ENCODE measurements around the gene AMZ1.

AMZ1 gene

GRCh38 chr7:2710901-2711551 is 23.0 kb downstream of the AMZ1 start:
- no peak overlapping the region for H2BK12ac ChIP-seq (ENCODE audit: low read length)
- no peak overlapping the region for H4K12ac ChIP-seq (ENCODE audit: low read depth, low read length)
- H3K4me3 ChIP-seq (ENCODE audit: low read depth, low read length): no peak overlapping the region
- H2BK5ac ChIP-seq (ENCODE audit: low read depth, low read length, poor library complexity): no peak overlapping the region
- DNase-seq: no peak
- peaks cover 23 to 25% of the 10 kb centered on the region in 2 experiments for H3K4me1 ChIP-seq (ENCODE audit: control insufficient read depth in 1 of 2, insufficient read depth in 2 of 2, low read length in 2 of 2)
- WGBS (ENCODE audit: extremely low coverage, insufficient coverage, insufficient read length): no CpG with 5 or more reads among the region's 4 CpGs
- no peak overlapping the region for H4K91ac ChIP-seq (ENCODE audit: low read depth, low read length)
- H3K9ac ChIP-seq (ENCODE audit: low read length): no peak overlapping the region
- H3K4ac ChIP-seq (ENCODE audit: low read depth, low read length): no peak overlapping the region
- no peak overlapping the region for H3K4me2 ChIP-seq (ENCODE audit: low read length)
- no peak overlapping the region for H2AFZ ChIP-seq (ENCODE audit: insufficient read depth, low read length, poor library complexity)
- H3K9me3 ChIP-seq (ENCODE audit: insufficient read depth, low read depth, low read length): no peaks in the 10 kb centered on the region
- H3K79me1 ChIP-seq (ENCODE audit: low read length): peaks cover 9% of the 10 kb centered on the region
- H3K27me3 ChIP-seq (ENCODE audit: insufficient read depth, low read length): no peaks in the 10 kb centered on the region
- no peak overlapping the region for H3K23ac ChIP-seq (ENCODE audit: low read length)
- H2BK120ac ChIP-seq (ENCODE audit: insufficient read depth, low read length, poor library complexity): no peak overlapping the region
- H3K18ac ChIP-seq (ENCODE audit: low read length): no peak overlapping the region
- H2AK5ac ChIP-seq (ENCODE audit: low read length): no peak overlapping the region
- H3K79me2 ChIP-seq (ENCODE audit: control insufficient read depth, insufficient read depth, low read length, poor library complexity): no peaks in the 10 kb centered on the region
- H3K27ac ChIP-seq (ENCODE audit: low read depth, low read length): no peak overlapping the region
- H4K8ac ChIP-seq (ENCODE audit: low read depth, low read length): no peak overlapping the region
- H3K36me3 ChIP-seq (ENCODE audit: control insufficient read depth in 1 of 2, insufficient read depth in 2 of 2, low read length in 2 of 2): peaks cover 54 to 56% of the 10 kb centered on the region in 2 experiments
- no peak overlapping the region for H3K14ac ChIP-seq (ENCODE audit: low read length)

DNA sequence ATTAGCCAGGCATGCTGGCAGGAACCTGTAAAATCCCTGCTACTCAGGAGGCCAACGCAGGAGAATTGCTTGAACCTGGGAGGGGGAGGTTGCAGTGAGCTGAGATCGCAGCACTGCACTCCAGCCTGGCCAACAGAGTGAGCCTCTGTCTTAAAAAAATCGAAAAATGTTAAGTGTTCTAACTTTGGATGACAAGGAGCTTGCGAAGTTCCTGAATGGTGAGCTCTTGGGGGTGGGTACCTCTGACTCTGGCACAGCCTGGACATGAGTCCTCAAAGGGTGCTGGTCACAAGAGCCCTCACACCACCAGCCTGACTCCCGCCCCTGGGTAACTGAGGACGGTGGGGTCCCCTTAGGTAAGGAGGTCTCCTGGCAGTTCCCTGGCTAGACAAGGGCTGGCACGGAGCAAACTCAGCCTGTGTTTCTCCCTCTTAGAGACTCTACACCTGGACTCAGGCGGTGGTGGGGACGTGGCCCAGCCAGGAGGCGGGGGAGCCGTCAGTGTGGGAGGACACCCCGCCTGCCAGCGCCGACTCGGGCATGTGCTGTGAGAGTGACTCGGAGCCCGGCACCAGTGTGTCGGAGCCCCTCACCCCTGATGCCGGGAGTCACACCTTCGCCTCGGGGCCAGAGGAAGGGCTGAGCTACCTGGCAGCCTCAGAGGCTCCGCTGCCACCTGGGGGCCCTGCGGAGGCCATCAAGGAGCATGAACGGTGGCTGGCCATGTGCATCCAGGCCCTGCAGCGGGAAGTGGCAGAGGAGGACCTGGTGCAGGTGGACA is 24.1 kb downstream of the AMZ1 start:
- Histone ChIP-seq H3K27me3 (ENCODE audit: insufficient read depth, low read length) (no peaks in the 10 kb centered on the region), H3K18ac (ENCODE audit: low read length) (no peak overlapping the region), H3K79me2 (ENCODE audit: control insufficient read depth, insufficient read depth, low read length, poor library complexity) (no peaks in the 10 kb centered on the region), H3K27ac (ENCODE audit: low read depth, low read length) (no peak overlapping the region), H2BK5ac (ENCODE audit: low read depth, low read length, poor library complexity) (no peak overlapping the region), H3K4me2 (ENCODE audit: low read length) (no peak overlapping the region), H2BK120ac (ENCODE audit: insufficient read depth, low read length, poor library complexity) (no peak overlapping the region), H3K9me3 (ENCODE audit: insufficient read depth, low read depth, low read length) (no peaks in the 10 kb centered on the region), H4K91ac (ENCODE audit: low read depth, low read length) (no peak overlapping the region), H3K36me3 (ENCODE audit: control insufficient read depth in 1 of 2, insufficient read depth in 2 of 2, low read length in 2 of 2) (peaks cover 62 to 64% of the 10 kb centered on the region in 2 experiments), H3K4ac (ENCODE audit: low read depth, low read length) (no peak overlapping the region), H4K12ac (ENCODE audit: low read depth, low read length) (no peak overlapping the region), H3K23ac (ENCODE audit: low read length) (no peak overlapping the region), H3K14ac (ENCODE audit: low read length) (no peak overlapping the region), H3K4me3 (ENCODE audit: low read depth, low read length) (no peak overlapping the region), H4K8ac (ENCODE audit: low read depth, low read length) (no peak overlapping the region), H3K9ac (ENCODE audit: low read length) (no peak overlapping the region), H2AFZ (ENCODE audit: insufficient read depth, low read length, poor library complexity) (no peak overlapping the region), H2AK5ac (ENCODE audit: low read length) (no peak overlapping the region), H3K4me1 (ENCODE audit: control insufficient read depth in 1 of 2, insufficient read depth in 2 of 2, low read length in 2 of 2) (peaks cover 33% of the 10 kb centered on the region in 2 experiments), H2BK12ac (ENCODE audit: low read length) (no peak overlapping the region), H3K79me1 (ENCODE audit: low read length) (peaks cover 9% of the 10 kb centered on the region)
- no CpG with 5 or more reads among the region's 25 CpGs for WGBS (ENCODE audit: extremely low coverage, insufficient coverage, insufficient read length)
- peak in 1 of 2 donors; percentile 69 for DNase-seq

DNA sequence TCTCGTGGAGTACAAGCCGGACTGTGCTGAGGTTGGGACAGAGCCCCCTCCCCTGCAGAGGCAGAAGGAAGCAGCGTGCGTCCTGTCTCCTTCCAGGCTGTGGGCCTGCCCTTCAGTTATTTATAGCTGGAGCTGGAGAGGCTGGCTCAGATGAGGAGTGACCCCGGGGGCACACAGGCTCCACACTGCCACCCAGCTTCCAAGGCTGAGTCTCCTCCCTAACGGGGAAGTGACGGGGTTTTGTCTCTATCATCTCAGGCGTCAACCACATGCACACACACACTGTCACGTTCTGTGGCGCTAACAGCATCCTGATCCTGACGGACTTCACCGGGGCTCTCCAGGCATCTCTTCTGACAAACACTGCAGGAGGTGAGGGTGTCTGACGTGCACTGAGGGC is 25.4 kb downstream of the AMZ1 start:
- H3K27me3 ChIP-seq (ENCODE audit: insufficient read depth, low read length): no peaks in the 10 kb centered on the region
- no peak overlapping the region for H3K4me3 ChIP-seq (ENCODE audit: low read depth, low read length)
- H3K9ac ChIP-seq (ENCODE audit: low read length): no peak overlapping the region
- H3K18ac ChIP-seq (ENCODE audit: low read length): no peak overlapping the region
- H3K14ac ChIP-seq (ENCODE audit: low read length): no peak overlapping the region
- H3K23ac ChIP-seq (ENCODE audit: low read length): no peak overlapping the region
- no peak overlapping the region for H2AFZ ChIP-seq (ENCODE audit: insufficient read depth, low read length, poor library complexity)
- DNase-seq: no peak
- H4K12ac ChIP-seq (ENCODE audit: low read depth, low read length): no peak overlapping the region
- no peak overlapping the region for H4K8ac ChIP-seq (ENCODE audit: low read depth, low read length)
- no peak overlapping the region for H2BK120ac ChIP-seq (ENCODE audit: insufficient read depth, low read length, poor library complexity)
- no peak overlapping the region for H4K91ac ChIP-seq (ENCODE audit: low read depth, low read length)
- H3K9me3 ChIP-seq (ENCODE audit: insufficient read depth, low read depth, low read length): no peaks in the 10 kb centered on the region
- H3K4me1 ChIP-seq (ENCODE audit: control insufficient read depth in 1 of 2, insufficient read depth in 2 of 2, low read length in 2 of 2): peaks cover 30 to 33% of the 10 kb centered on the region in 2 experiments
- H3K4ac ChIP-seq (ENCODE audit: low read depth, low read length): no peak overlapping the region
- H2BK5ac ChIP-seq (ENCODE audit: low read depth, low read length, poor library complexity): no peak overlapping the region
- no peaks in the 10 kb centered on the region for H3K79me2 ChIP-seq (ENCODE audit: control insufficient read depth, insufficient read depth, low read length, poor library complexity)
- H3K4me2 ChIP-seq (ENCODE audit: low read length): no peak overlapping the region
- peaks cover 6% of the 10 kb centered on the region for H3K79me1 ChIP-seq (ENCODE audit: low read length)
- no CpG with 5 or more reads among the region's 13 CpGs for WGBS (ENCODE audit: extremely low coverage, insufficient coverage, insufficient read length)
- no peak overlapping the region for H2BK12ac ChIP-seq (ENCODE audit: low read length)
- H3K27ac ChIP-seq (ENCODE audit: low read depth, low read length): no peak overlapping the region
- no peak overlapping the region for H2AK5ac ChIP-seq (ENCODE audit: low read length)
- H3K36me3 ChIP-seq (ENCODE audit: control insufficient read depth in 1 of 2, insufficient read depth in 2 of 2, low read length in 2 of 2): peaks cover 72% of the 10 kb centered on the region in 2 experiments

DNA sequence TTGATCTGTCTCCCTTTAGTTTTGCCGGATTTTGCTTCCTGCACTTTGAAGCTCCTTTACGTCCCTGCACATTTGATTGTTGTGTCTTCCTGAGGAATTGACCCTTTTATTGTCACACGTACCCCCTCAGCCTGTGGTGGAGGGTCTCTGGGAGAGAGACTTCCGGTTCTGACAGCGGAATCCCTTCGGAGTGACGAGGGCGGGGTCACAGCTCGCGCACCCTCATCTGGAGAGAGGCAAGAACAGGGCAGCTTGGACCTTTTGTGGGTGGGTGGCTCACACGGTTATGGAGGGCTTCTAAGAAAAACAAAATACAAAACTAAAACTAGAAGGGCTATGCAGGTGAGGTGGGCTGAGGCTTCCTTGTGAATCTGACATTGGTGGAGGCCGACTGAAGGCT is 26.0 kb downstream of the AMZ1 start:
- no peak overlapping the region for H4K8ac ChIP-seq (ENCODE audit: low read depth, low read length)
- H3K4ac ChIP-seq (ENCODE audit: low read depth, low read length): no peak overlapping the region
- H3K4me3 ChIP-seq (ENCODE audit: low read depth, low read length): no peak overlapping the region
- no peak overlapping the region for H2AK5ac ChIP-seq (ENCODE audit: low read length)
- H3K4me2 ChIP-seq (ENCODE audit: low read length): no peak overlapping the region
- H4K12ac ChIP-seq (ENCODE audit: low read depth, low read length): no peak overlapping the region
- no peak for DNase-seq
- peaks cover 73% of the 10 kb centered on the region in 2 experiments for H3K36me3 ChIP-seq (ENCODE audit: control insufficient read depth in 1 of 2, insufficient read depth in 2 of 2, low read length in 2 of 2)
- H3K14ac ChIP-seq (ENCODE audit: low read length): no peak overlapping the region
- H3K9ac ChIP-seq (ENCODE audit: low read length): no peak overlapping the region
- no peak overlapping the region for H2AFZ ChIP-seq (ENCODE audit: insufficient read depth, low read length, poor library complexity)
- no peaks in the 10 kb centered on the region for H3K79me2 ChIP-seq (ENCODE audit: control insufficient read depth, insufficient read depth, low read length, poor library complexity)
- no CpG with 5 or more reads among the region's 12 CpGs for WGBS (ENCODE audit: extremely low coverage, insufficient coverage, insufficient read length)
- H3K27me3 ChIP-seq (ENCODE audit: insufficient read depth, low read length): no peaks in the 10 kb centered on the region
- H3K23ac ChIP-seq (ENCODE audit: low read length): no peak overlapping the region
- H2BK5ac ChIP-seq (ENCODE audit: low read depth, low read length, poor library complexity): no peak overlapping the region
- no peak overlapping the region for H4K91ac ChIP-seq (ENCODE audit: low read depth, low read length)
- no peak overlapping the region for H3K18ac ChIP-seq (ENCODE audit: low read length)
- no peak overlapping the region for H3K27ac ChIP-seq (ENCODE audit: low read depth, low read length)
- H2BK120ac ChIP-seq (ENCODE audit: insufficient read depth, low read length, poor library complexity): no peak overlapping the region
- peaks cover 28 to 30% of the 10 kb centered on the region in 2 experiments for H3K4me1 ChIP-seq (ENCODE audit: control insufficient read depth in 1 of 2, insufficient read depth in 2 of 2, low read length in 2 of 2)
- no peaks in the 10 kb centered on the region for H3K9me3 ChIP-seq (ENCODE audit: insufficient read depth, low read depth, low read length)
- peaks cover 6% of the 10 kb centered on the region for H3K79me1 ChIP-seq (ENCODE audit: low read length)
- H2BK12ac ChIP-seq (ENCODE audit: low read length): no peak overlapping the region
